Endothelial cell of umbilical vein (primary cell): ENCODE measurements around the gene KMT2C. TPM values are rescaled to one million over a fixed set of nuclear protein-coding genes. Genes with fewer than 3 reads are reported as not detected.

Experiments
- BruUV-seq: library from RNA; stranded (reverse); fragments of 400-500 nt; replicated peaks from 2 replicates; lab custom pipeline; 2021; lab: Mats Ljungman, UMichigan
- CTCF ChIA-PET: fragments of 300-600, 350-600 bp; sonication (Branson Sonifier 250); formaldehyde crosslinking; loops from one replicate; lab custom pipeline; 2021; ENCODE audit warnings: antibody characterized with exemption, inconsistent platforms; lab: Charles Lee
- POLR2A ChIA-PET: fragments of 300-600, 350-600 bp; sonication (Branson Sonifier 250); formaldehyde crosslinking; loops from one replicate; lab custom pipeline; 2021; ENCODE audit warnings: antibody characterized with exemption, inconsistent platforms; lab: Charles Lee
- DNase-seq: peaks from one replicate; pipeline ENCODE4 v3.0.0-alpha.2; 2011; ENCODE audit warnings: low read depth, low spot score
- FAIRE-seq: peaks from 2 replicates; lab custom pipeline; 2011; peaks lifted over from hg19 to GRCh38; lab: Jason Lieb, UNC
- H2AFZ ChIP-seq: 2 replicates; pipeline ENCODE4 v1.6.0; 2012; ENCODE audit warnings: low read depth, low read length, control low read depth, inconsistent platforms
- H3K27ac ChIP-seq: 2 replicates; pipeline ENCODE4 v1.5.1; 2011; ENCODE audit warnings: low read depth, mild to moderate bottlenecking, control low read depth, low read length, moderate library complexity; ENCODE audit not compliant: insufficient read depth
- H3K27me3 ChIP-seq, 2 experiments: 2 replicates each; pipeline versions ENCODE4 v1.6.0 to v1.6.1; 2011; ENCODE audit warnings: low read length in 2 of 2, mixed read lengths in 1 of 2; ENCODE audit not compliant: control insufficient read depth in 2 of 2, insufficient read depth in 2 of 2
- H3K36me3 ChIP-seq, 2 experiments: 2 replicates in 1 of 2; 3 replicates in 1 of 2; pipeline ENCODE4 v1.5.1; 2011; ENCODE audit warnings: low read length in 2 of 2, mild to moderate bottlenecking in 1 of 2, moderate library complexity in 1 of 2; ENCODE audit not compliant: control insufficient read depth in 2 of 2, insufficient read depth in 2 of 2; ENCODE audit errors: extremely low read depth in 1 of 2
- H3K4me1 ChIP-seq: 3 replicates; pipeline ENCODE4 v1.5.1; 2011; ENCODE audit warnings: mild to moderate bottlenecking, low read length; ENCODE audit not compliant: control insufficient read depth, insufficient read depth; ENCODE audit errors: extremely low read depth
- H3K4me2 ChIP-seq: 2 replicates; pipeline ENCODE4 v1.6.1; 2011; ENCODE audit warnings: low read length, control low read depth, mixed read lengths; ENCODE audit not compliant: insufficient read depth
- H3K4me3 ChIP-seq, 3 experiments: fragments of 200-600 bp in 1 of 3; sonication (generic), shearing (Covaris generic) in 1 of 3; replicated peaks in 1 of 3; 2 replicates each; pipeline ENCODE4 v1.5.1; 2011 to 2016; ENCODE audit warnings: control low read depth in 3 of 3, low read length in 3 of 3, mild to moderate bottlenecking in 2 of 3, inconsistent platforms in 1 of 3, low read depth in 1 of 3, moderate library complexity in 1 of 3; ENCODE audit not compliant: insufficient read depth in 1 of 3
- H3K79me2 ChIP-seq: 2 replicates; pipeline ENCODE4 v1.6.0; 2012; ENCODE audit warnings: low read length, inconsistent platforms; ENCODE audit not compliant: control insufficient read depth, insufficient read depth
- H3K9ac ChIP-seq: replicated peaks from 2 replicates; pipeline ENCODE3; 2011; ENCODE audit warnings: low read length, control low read depth; ENCODE audit not compliant: insufficient read depth; ENCODE audit errors: extremely low read depth
- H3K9me1 ChIP-seq: replicated peaks from 3 replicates; pipeline ENCODE4 v1.6.0; 2011; ENCODE audit warnings: mild to moderate bottlenecking, low read length; ENCODE audit not compliant: control insufficient read depth, insufficient read depth; ENCODE audit errors: extremely low read depth
- H3K9me3 ChIP-seq: replicated peaks from 2 replicates; pipeline ENCODE4 v1.5.1; 2012; ENCODE audit warnings: low read length, inconsistent platforms; ENCODE audit not compliant: control insufficient read depth, insufficient read depth
- H4K20me1 ChIP-seq: replicated peaks from 2 replicates; pipeline ENCODE3; 2011; ENCODE audit warnings: mild to moderate bottlenecking, low read length; ENCODE audit not compliant: control insufficient read depth, insufficient read depth; ENCODE audit errors: extremely low read depth
- CTCF ChIP-seq, 2 donors: IDR thresholded peaks; 1 replicate in 1 of 2; 2 replicates in 1 of 2; pipeline ENCODE4 v1.5.1; 2011; ENCODE audit warnings: low read length in 2 of 2, mild to moderate bottlenecking in 2 of 2, moderate library complexity in 2 of 2, control low read depth in 1 of 2, inconsistent platforms in 1 of 2, low read depth in 1 of 2; ENCODE audit not compliant: insufficient read depth in 1 of 2; ENCODE audit errors: extremely low read depth in 1 of 2
- EZH2 ChIP-seq: IDR thresholded peaks from 2 replicates; pipeline ENCODE4 v1.6.1; 2012; ENCODE audit warnings: borderline replicate concordance, low read depth, mild to moderate bottlenecking, moderate library complexity, low read length, inconsistent platforms; ENCODE audit not compliant: severe bottlenecking
- FOS ChIP-seq: IDR thresholded peaks from 2 replicates; pipeline ENCODE4 v1.6.1; 2011; ENCODE audit warnings: mild to moderate bottlenecking, low read length, moderate library complexity, borderline replicate concordance; ENCODE audit not compliant: insufficient read depth
- GATA2 ChIP-seq: IDR thresholded peaks from 2 replicates; pipeline ENCODE4 v1.7.0; 2011; ENCODE audit warnings: low read depth, mild to moderate bottlenecking, moderate library complexity, mixed read lengths, low read length; ENCODE audit not compliant: insufficient read length, insufficient read depth
- JUN ChIP-seq: IDR thresholded peaks from 2 replicates; pipeline ENCODE4 v1.6.1; 2011; ENCODE audit warnings: borderline replicate concordance, low read depth; ENCODE audit not compliant: insufficient read length, insufficient read depth
- MAX ChIP-seq: IDR thresholded peaks from 2 replicates; pipeline ENCODE4 v1.6.1; 2011; ENCODE audit not compliant: insufficient read depth, insufficient read length
- MYC ChIP-seq: IDR thresholded peaks from one replicate; pipeline ENCODE4 v1.6.1; 2011; ENCODE audit warnings: mild to moderate bottlenecking, low read depth, low read length
- POLR2A ChIP-seq: IDR thresholded peaks from 2 replicates; pipeline ENCODE4 v1.6.1; 2012; ENCODE audit warnings: low read depth, mild to moderate bottlenecking, control low read depth, low read length
- POLR2AphosphoS5 ChIP-seq: IDR thresholded peaks from 2 replicates; pipeline ENCODE4 v1.6.1; 2012; ENCODE audit warnings: low read depth, mild to moderate bottlenecking, control low read depth, low read length, moderate library complexity; ENCODE audit not compliant: insufficient read depth
- dilution Hi-C: fragments of 300-500 bp; cut with MboI; formaldehyde crosslinking; loops from one replicate; pipeline ENCODE4 v1.15.0; 2019; ENCODE audit warnings: low sequenced_read_pairs; ENCODE audit not compliant: extremely low pct_ligation_motif_present
- intact Hi-C: fragments of 100-400 bp; cut with micrococcal nuclease; formaldehyde crosslinking; loops from one replicate; pipeline ENCODE4 v1.10.0; 2022
- polyA plus RNA-seq, 4 experiments: library from polyadenylated mRNA; depleted of rRNA in 3 of 4; stranded (reverse) in 3 of 4; unstranded in 1 of 4; fragments of >200 nt; gene quantifications; 2 replicates each; pipeline versions ENCODE4 v1.2.1 to v1.2.3, GENCODE V29; 2011 to 2012; ENCODE audit warnings: missing spikeins in 1 of 4
- total RNA-seq: library from RNA; stranded (reverse); gene quantifications from 2 replicates; pipeline ENCODE4 v1.2.3, GENCODE V29; 2021

KMT2C gene
- total and polyA plus RNA-seq, 2 donors (not counting 3 experiments of a cell fraction or from before 2014, with no cell fraction given): 8.0 to 53.7 TPM

GRCh38 chr7:152112829-152113228, 323.0 kb downstream of the KMT2C start:
- TF ChIP-seq MYC (no peak), MAX (no peak), GATA2 (no peak), EZH2 (no peak), CTCF (IDR thresholded peaks at IDR 0.05; ENCODE audit: extremely low read depth in 1 of 2, insufficient read depth in 1 of 2, low read depth in 1 of 2, low read length in 2 of 2) (no peak)
- H2AFZ ChIP-seq: no peak overlapping the region
- H4K20me1 ChIP-seq: no peaks in the 10 kb centered on the region
- ChIA-PET POLR2A (no interaction called here), CTCF (no interaction called here)
- no peaks in the 10 kb centered on the region for H3K9me1 ChIP-seq
- no peak overlapping the region for H3K27ac ChIP-seq
- FAIRE-seq (no peak), DNase-seq (no peak)
- intact Hi-C loops (no loop called here), dilution Hi-C loops (no loop called here)
- no peaks in the 10 kb centered on the region for H3K79me2 ChIP-seq
- no peak overlapping the region for H3K4me2 ChIP-seq
- peaks cover under 1 to 10% of the 10 kb centered on the region in 2 experiments for H3K36me3 ChIP-seq
- no peaks in the 10 kb centered on the region for H3K4me1 ChIP-seq
- no TSS peak for BruUV-seq
- H3K9me3 ChIP-seq: no peaks in the 10 kb centered on the region
- no peaks in the 10 kb centered on the region for H3K27me3 ChIP-seq
- no peak overlapping the region for H3K9ac ChIP-seq
- no peak overlapping the region for H3K4me3 ChIP-seq

GRCh38 chr7:152108359-152108758, 327.4 kb downstream of the KMT2C start:
- Histone ChIP-seq H3K27me3 (no peaks in the 10 kb centered on the region), H3K9me3 (no peaks in the 10 kb centered on the region), H2AFZ (no peak overlapping the region), H4K20me1 (no peaks in the 10 kb centered on the region), H3K27ac (no peak overlapping the region), H3K79me2 (no peaks in the 10 kb centered on the region), H3K9ac (no peak overlapping the region), H3K9me1 (no peaks in the 10 kb centered on the region), H3K4me3 (no peak overlapping the region), H3K4me1 (no peaks in the 10 kb centered on the region), H3K4me2 (no peak overlapping the region), H3K36me3 (peaks cover 3 to 5% of the 10 kb centered on the region in 2 experiments)
- dilution Hi-C loops: no loop called here
- POLR2A ChIA-PET: no interaction called here
- FAIRE-seq: no peak
- no TSS peak for BruUV-seq
- CTCF ChIA-PET: no interaction called here
- no peak for DNase-seq
- TF ChIP-seq POLR2AphosphoS5 (no peak), FOS (no peak), JUN (no peak), POLR2A (no peak), GATA2 (no peak), CTCF (IDR thresholded peaks at IDR 0.05; ENCODE audit: extremely low read depth in 1 of 2, insufficient read depth in 1 of 2, low read depth in 1 of 2, low read length in 2 of 2) (no peak), MYC (no peak), EZH2 (no peak)
- intact Hi-C loops: no loop called here
